Lung (tissue), 12 donors: ENCODE measurements around the gene PLPP3. TPM values are rescaled to one million over a fixed set of nuclear protein-coding genes. Genes with fewer than 3 reads are reported as not detected.

ENCODE experiments used
- ATAC-seq: fragments of 200-7000 bp; cut with Tn5 transposase; one replicate; pipeline ENCODE4 v1.9.1; 2020; ENCODE audit warnings: moderate number of reproducible peaks; ENCODE audit not compliant: insufficient read depth, low FRiP score
- DNase-seq, 3 donors: peaks; one replicate each; pipeline ENCODE4 v3.0.0-alpha.2; 2013 to 2017
- H3K27ac ChIP-seq, 2 donors: one replicate each; pipeline ENCODE4 v1.5.1; 2013; ENCODE audit warnings: mild to moderate bottlenecking in 2 of 2, moderate library complexity in 2 of 2, control low read depth in 1 of 2, inconsistent platforms in 1 of 2, low read depth in 1 of 2, low read length in 1 of 2
- H3K27me3 ChIP-seq, 3 donors: one replicate each; pipeline ENCODE4 v1.5.1; 2013; ENCODE audit warnings: low read length in 2 of 3; ENCODE audit not compliant: control insufficient read depth in 3 of 3, insufficient read depth in 3 of 3
- H3K36me3 ChIP-seq, 4 donors: one replicate each; pipeline ENCODE4 v1.5.1; 2013; ENCODE audit warnings: low read length in 4 of 4, mild to moderate bottlenecking in 1 of 4, moderate library complexity in 1 of 4; ENCODE audit not compliant: control insufficient read depth in 4 of 4, insufficient read depth in 4 of 4
- H3K4me1 ChIP-seq, 5 donors: one replicate each; pipeline ENCODE4 v1.5.1; 2013; ENCODE audit warnings: low read length in 5 of 5, mild to moderate bottlenecking in 2 of 5, moderate library complexity in 1 of 5; ENCODE audit not compliant: control insufficient read depth in 5 of 5, insufficient read depth in 5 of 5
- H3K4me3 ChIP-seq: one replicate; pipeline ENCODE4 v1.5.1; 2013; ENCODE audit warnings: mild to moderate bottlenecking, control low read depth, moderate library complexity
- H3K9ac ChIP-seq, 2 donors: one replicate each; pipeline ENCODE4 v1.5.1; 2013; ENCODE audit warnings: low read length in 2 of 2, control low read depth in 1 of 2; ENCODE audit not compliant: insufficient read depth in 1 of 2
- H3K9me3 ChIP-seq, 4 donors: one replicate each; pipeline ENCODE4 v1.5.1; 2013; ENCODE audit warnings: low read length in 3 of 4, mild to moderate bottlenecking in 1 of 4, moderate library complexity in 1 of 4; ENCODE audit not compliant: control insufficient read depth in 4 of 4, insufficient read depth in 3 of 4
- CTCF ChIP-seq: IDR thresholded peaks from 2 replicates; pipeline ENCODE4 v1.5.1; 2012; ENCODE audit warnings: mild to moderate bottlenecking; ENCODE audit errors: control extremely low read depth, extremely low read depth
- WGBS, 2 donors: extraction: QIAGEN DNeasy Blood & Tissue Kit; methylation state at CpG; one replicate each; pipeline ENCODE4 v1.1.7; 2013; 5-methylcytosine and 5-hydroxymethylcytosine counted together
- polyA plus RNA-seq, 2 donors: library from polyadenylated mRNA; stranded (reverse); fragments of 200-250 nt; gene quantifications; one replicate each; pipeline ENCODE4 v1.2.1, GENCODE V29; 2013
- total RNA-seq, 2 donors: library from RNA; depleted of rRNA in 1 of 2; stranded (reverse); fragments of >200 nt in 1 of 2; gene quantifications; one replicate each; pipeline ENCODE4 v1.2.1, GENCODE V29; 2014 to 2021
- donor health status: control.
- donor health status: control.
- donor health status: Bipolar disorder and iron deficiency.
- donor health status: healthy.
- donor health status: DM: yes; HTN: yes; CAD: no.

The PLPP3 gene
- total and polyA plus RNA-seq, 4 donors: 8.6 to 121 (median 112) TPM

GRCh38 chr1:56555448-56555847, 23.9 kb downstream of the PLPP3 start:
- H3K36me3 ChIP-seq: peaks cover 0 to 4% (median 0%) of the 10 kb centered on the region in 4 donors
- H3K9me3 ChIP-seq: peaks cover 0 to 2% (median 0%) of the 10 kb centered on the region in 4 donors
- 89 to 91% methylated on average over 2 of the region's 2 CpGs for WGBS, 2 donors
- ATAC-seq: no peak
- no peak overlapping the region for H3K9ac ChIP-seq
- no peak for DNase-seq
- H3K4me1 ChIP-seq: peaks cover 7 to 58% (median 12%) of the 10 kb centered on the region in 5 donors
- H3K27ac ChIP-seq: no peak overlapping the region
- H3K4me3 ChIP-seq: no peak overlapping the region
- no peaks in the 10 kb centered on the region for H3K27me3 ChIP-seq
- TF ChIP-seq CTCF: no peak

GRCh38 chr1:56553046-56553445, 26.3 kb downstream of the PLPP3 start:
- no peak for TF ChIP-seq CTCF
- 18 to 90% methylated on average over 1 of the region's 1 CpG for WGBS, 2 donors
- no peaks in the 10 kb centered on the region for H3K27me3 ChIP-seq
- DNase-seq (no peak), ATAC-seq (no peak)
- H3K4me3 ChIP-seq: no peak overlapping the region
- peak overlapping the region in 1 of 2 donors; percentile 74 for H3K27ac ChIP-seq
- peaks cover 0 to 4% (median 0%) of the 10 kb centered on the region in 4 donors for H3K36me3 ChIP-seq
- H3K9ac ChIP-seq: no peak overlapping the region
- H3K4me1 ChIP-seq: peaks cover 14 to 66% (median 16%) of the 10 kb centered on the region in 5 donors
- peaks cover 0 to 2% (median 0%) of the 10 kb centered on the region in 4 donors for H3K9me3 ChIP-seq

GRCh38 chr1:56552349-56552748, 27.0 kb downstream of the PLPP3 start:
- H3K4me1 ChIP-seq: peaks cover 17 to 69% (median 21%) of the 10 kb centered on the region in 5 donors

More at GRCh38 chr1:56552349-56552748, 27.0 kb downstream of the PLPP3 start:
- ATAC-seq: no peak
- Histone ChIP-seq H3K4me3 (no peak overlapping the region), H3K27me3 (no peaks in the 10 kb centered on the region), H3K9me3 (peaks cover 0 to 2% (median 0%) of the 10 kb centered on the region in 4 donors), H3K36me3 (peaks cover 0 to 4% (median 0%) of the 10 kb centered on the region in 4 donors), H3K9ac (no peak overlapping the region), H3K27ac (peak overlapping the region in 1 of 2 donors; percentile 87)
- TF ChIP-seq CTCF: no peak
- no peak for DNase-seq
